COLO668 (cell line): ENCODE results near the gene SMYD3.

ENCODE experiments used
- DNase-seq: peaks from one replicate; lab custom pipeline; 2025; ENCODE audit not compliant: unreplicated experiment; lab: John Stamatoyannopoulos, UW

The SMYD3 gene

DNA sequence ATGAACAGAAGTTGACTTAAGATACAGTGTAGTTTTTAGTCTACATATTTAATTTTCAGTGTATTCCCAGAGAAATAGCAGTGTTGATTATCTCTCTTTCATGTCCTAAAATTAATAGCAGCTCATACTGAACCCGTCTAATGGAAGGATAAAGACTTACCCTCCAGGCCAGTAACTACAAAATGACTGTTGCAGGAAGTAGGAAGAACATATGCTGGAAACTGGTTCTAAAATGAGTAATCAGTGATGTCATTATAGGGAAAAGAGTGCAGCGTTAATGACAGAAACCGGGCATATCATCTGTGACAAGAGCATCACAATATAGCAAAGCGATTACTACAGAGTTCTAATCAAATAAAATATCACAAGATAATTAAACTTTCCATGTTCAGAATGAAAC lies 385.5 kb downstream of the SMYD3 start:
- no peak for DNase-seq

GRCh38 chr1:246117066-246117791 lies 389.9 kb downstream of the SMYD3 start:
- DNase-seq, result peak; percentile 40

GRCh38 chr1:246114369-246114768 lies 392.7 kb downstream of the SMYD3 start:
- DNase-seq, result no peak

- peak; percentile 36 for DNase-seq
Observed at GRCh38 chr1:246113555-246114095, 393.5 kb downstream of the SMYD3 start.

DNA sequence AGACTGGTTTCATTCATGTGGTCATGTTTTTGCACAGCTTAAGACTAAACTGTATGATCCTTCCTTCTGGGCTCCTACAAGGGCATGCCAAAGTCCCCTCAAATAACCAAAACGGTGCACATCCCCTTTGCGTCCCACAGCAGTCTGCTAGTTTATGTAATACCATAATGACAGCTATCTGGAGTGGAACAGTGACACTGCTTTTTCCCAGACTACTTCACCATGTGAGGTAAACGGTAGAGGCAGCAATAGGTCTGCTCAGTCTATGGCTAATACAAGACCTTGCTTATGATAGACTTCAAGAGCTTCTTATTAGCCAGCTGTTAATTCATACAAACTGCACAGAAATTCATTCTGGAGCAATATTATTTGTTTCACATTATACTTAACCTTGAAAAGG lies 395.5 kb downstream of the SMYD3 start:
- no peak for DNase-seq

GRCh38 chr1:246110343-246111219 lies 396.5 kb downstream of the SMYD3 start:
- DNase-seq, result peak; percentile 91

GRCh38 chr1:246108278-246108925 lies 398.7 kb downstream of the SMYD3 start:
- no peak for DNase-seq

- DNase-seq, result no peak
Observed at GRCh38 chr1:246107516-246108277, 399.4 kb downstream of the SMYD3 start.

DNA sequence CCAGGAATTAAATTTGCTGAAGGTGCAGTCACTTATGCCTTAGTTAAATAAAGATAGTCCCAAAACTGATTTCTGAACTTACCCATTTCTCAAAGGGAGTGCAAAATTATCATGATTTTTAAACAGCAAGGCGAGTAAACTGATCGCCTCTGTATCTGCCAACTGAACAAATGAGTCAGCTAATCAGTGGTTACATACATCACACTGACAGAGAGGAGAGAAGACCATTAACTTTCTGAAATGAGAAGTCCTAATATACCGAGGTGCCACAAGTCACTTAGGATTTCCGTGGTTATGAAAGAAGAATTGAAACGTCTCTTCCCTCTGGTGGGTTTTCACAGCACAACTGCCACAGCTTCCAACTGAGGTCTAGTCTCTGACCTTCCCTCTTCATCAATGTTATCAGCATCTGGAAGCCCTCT lies 400.7 kb downstream of the SMYD3 start:
- no peak for DNase-seq

DNA sequence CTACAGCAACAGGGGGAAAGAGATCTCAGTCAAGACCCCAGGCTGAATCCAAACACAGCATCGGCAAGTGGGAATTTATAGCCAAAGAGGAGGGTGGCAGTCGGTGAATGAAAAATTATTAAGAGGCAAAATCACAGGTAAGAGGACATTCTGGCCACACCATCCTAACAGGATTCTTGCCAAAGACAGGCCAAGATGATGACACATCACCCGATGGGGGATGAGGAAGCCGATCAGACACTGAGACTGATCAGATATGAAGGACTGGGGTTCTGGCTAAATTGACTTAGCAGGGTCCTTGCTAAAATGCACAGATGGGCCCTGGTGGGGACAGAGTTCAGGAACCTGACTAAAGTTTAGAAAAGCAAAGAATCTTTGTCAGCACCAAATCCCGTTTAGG lies 402.2 kb downstream of the SMYD3 start:
- DNase-seq, result no peak

DNA sequence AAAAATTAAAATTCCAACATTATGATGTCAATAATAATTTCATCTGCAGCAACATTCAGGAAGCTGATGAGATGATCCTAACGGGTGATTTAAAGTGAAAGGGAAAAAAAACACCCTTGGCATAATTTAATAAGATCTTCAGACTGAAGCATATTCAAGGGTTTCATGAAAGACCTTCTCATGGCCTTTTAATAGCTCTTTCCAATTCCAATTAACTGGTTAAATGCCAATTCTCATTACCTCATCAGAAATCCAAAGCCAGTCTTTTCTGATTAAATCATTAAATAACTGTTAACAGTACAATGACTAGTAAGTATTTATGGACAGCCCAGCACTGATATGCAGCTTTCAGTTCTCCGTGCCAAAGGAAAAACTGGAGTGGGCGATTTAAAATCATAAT lies 407.5 kb downstream of the SMYD3 start:
- no peak for DNase-seq

- DNase-seq, result no peak
Observed at GRCh38 chr1:246096356-246096755, 410.7 kb downstream of the SMYD3 start.

DNA sequence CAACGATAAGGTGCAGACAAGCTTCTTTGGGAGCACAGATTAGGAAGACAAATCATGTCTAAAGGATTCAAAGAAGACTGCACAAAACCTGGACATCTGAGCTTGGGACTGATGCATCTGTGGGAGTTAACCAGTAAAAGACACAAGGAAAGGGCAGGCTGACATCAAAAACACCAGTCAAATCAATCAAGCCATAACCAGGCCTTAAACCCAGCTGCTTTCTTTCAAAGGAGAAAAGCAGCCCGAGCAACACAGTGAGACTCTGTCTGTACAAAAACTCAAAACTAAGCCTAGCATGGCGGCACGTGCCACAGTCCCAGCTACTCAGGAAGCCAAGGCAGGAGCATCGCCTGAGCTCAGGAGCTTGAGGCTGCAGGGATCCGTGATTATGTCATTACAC lies 411.6 kb downstream of the SMYD3 start:
- DNase-seq, result no peak

GRCh38 chr1:246093230-246093629 lies 413.8 kb downstream of the SMYD3 start:
- DNase-seq, result no peak

GRCh38 chr1:246092136-246092535 lies 414.9 kb downstream of the SMYD3 start:
- DNase-seq, result no peak

DNA sequence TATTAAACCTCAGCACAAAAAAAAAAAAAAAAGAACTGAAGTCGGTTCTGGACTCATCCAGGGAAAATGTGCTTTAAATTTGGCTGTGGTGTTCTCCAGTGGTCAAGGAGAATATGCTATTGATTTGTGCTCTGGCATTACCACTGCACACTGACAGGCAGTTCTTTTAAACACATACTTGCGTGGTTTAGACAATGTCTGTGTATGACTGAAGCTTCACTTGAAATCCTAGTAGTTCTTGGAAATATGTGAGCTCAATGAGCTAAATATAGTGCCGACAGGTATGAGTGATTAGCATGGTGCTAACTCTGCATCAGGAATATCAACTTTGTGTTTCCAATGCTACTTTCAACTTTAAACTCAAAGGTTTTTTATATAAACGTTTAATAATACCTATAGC lies 415.6 kb downstream of the SMYD3 start:
- no peak for DNase-seq

- no peak for DNase-seq
Observed at GRCh38 chr1:246086191-246086590, 420.9 kb downstream of the SMYD3 start.

DNA sequence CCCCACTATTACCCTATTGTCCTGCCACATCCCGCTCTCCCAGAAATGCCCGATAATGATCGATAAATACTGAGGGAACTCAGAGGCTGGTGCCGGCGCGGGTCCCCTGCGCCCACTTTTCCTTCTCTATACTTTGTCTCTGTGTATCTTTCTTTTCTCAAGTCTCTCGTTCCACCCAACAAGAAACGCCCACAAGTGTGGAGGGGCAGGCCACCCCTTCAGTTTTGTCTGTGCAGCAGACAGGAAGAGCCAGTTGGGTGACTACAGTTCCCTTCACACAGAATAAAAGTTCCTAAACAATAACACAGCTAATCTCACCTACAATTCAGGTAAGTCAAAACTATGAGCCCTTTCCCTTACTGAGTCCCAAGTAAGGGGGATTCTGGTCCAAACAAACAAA lies 423.7 kb downstream of the SMYD3 start:
- DNase-seq, result no peak

- DNase-seq, result no peak
Observed at GRCh38 chr1:246081856-246082668, 425.0 kb downstream of the SMYD3 start.

GRCh38 chr1:246081138-246081702 lies 425.9 kb downstream of the SMYD3 start:
- no peak for DNase-seq
